ENCODE measurements around the gene FGD6.

DNA sequence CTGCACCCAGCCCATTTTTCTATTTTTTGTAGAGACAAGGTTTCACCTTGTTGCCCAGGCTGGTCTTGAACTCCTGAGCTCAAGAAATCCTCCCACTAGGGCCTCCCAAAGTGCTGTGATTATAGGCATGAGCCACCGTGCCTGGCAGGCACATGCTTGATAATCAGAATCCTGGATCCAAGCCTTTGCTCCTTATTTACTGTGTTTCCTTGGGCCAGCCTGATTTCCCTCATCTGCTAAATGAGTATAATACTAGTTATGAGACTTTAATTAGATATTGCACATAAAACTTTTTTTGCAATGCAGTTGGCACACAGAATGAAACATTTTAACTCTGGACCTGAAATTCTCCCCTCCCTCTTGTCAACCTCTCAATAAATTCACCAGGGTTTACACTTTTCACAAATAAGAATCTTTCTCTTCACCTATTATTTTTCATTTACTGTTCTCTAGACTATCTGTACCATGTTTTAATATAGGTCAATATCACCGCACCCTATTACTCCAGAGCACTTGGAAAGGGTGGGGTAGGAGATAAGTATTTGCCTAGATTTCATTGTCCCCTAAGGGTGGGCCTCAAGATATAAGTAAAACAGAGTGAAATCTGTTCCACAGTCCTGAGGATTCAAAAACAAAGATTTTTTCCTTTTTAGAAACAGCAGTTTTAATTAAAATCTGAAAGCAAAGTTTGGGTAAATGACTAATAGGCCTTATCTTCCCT, 74.7 kb downstream of the FGD6 start:
- TF ChIP-seq ZNF70 (CRISPR knock-in tag; IDR thresholded peaks at IDR 0.05) (no peak), CSDC2 (CRISPR knock-in tag; IDR thresholded peaks at IDR 0.05) (no peak), GLIS3 (CRISPR knock-in tag; IDR thresholded peaks at IDR 0.05) (no peak), TOX (CRISPR knock-in tag; IDR thresholded peaks at IDR 0.05; ENCODE audit: borderline replicate concordance) (no peak), ISL1 (CRISPR knock-in tag; IDR thresholded peaks at IDR 0.05) (no peak), ESRRG (CRISPR knock-in tag; IDR thresholded peaks at IDR 0.05) (no peak), PPARA (CRISPR knock-in tag; IDR thresholded peaks at IDR 0.05; ENCODE audit: borderline replicate concordance) (no peak), OSR1 (CRISPR knock-in tag; IDR thresholded peaks at IDR 0.05) (no peak), ZFP30 (CRISPR knock-in tag; IDR thresholded peaks at IDR 0.05) (no peak), ARNTL (CRISPR knock-in tag; IDR thresholded peaks at IDR 0.05; ENCODE audit: borderline replicate concordance, low read depth) (no peak)
- TF ChIP-seq, protein P1, sequence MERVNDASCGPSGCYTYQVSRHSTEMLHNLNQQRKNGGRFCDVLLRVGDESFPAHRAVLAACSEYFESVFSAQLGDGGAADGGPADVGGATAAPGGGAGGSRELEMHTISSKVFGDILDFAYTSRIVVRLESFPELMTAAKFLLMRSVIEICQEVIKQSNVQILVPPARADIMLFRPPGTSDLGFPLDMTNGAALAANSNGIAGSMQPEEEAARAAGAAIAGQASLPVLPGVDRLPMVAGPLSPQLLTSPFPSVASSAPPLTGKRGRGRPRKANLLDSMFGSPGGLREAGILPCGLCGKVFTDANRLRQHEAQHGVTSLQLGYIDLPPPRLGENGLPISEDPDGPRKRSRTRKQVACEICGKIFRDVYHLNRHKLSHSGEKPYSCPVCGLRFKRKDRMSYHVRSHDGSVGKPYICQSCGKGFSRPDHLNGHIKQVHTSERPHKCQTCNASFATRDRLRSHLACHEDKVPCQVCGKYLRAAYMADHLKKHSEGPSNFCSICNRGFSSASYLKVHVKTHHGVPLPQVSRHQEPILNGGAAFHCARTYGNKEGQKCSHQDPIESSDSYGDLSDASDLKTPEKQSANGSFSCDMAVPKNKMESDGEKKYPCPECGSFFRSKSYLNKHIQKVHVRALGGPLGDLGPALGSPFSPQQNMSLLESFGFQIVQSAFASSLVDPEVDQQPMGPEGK (CRISPR knock-in tag; IDR thresholded peaks at IDR 0.05; ENCODE audit: borderline replicate concordance): no peak
- TF ChIP-seq, protein P2, sequence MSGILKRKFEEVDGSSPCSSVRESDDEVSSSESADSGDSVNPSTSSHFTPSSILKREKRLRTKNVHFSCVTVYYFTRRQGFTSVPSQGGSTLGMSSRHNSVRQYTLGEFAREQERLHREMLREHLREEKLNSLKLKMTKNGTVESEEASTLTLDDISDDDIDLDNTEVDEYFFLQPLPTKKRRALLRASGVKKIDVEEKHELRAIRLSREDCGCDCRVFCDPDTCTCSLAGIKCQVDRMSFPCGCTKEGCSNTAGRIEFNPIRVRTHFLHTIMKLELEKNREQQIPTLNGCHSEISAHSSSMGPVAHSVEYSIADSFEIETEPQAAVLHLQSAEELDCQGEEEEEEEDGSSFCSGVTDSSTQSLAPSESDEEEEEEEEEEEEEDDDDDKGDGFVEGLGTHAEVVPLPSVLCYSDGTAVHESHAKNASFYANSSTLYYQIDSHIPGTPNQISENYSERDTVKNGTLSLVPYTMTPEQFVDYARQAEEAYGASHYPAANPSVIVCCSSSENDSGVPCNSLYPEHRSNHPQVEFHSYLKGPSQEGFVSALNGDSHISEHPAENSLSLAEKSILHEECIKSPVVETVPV (CRISPR knock-in tag; IDR thresholded peaks at IDR 0.05): no peak
- TF ChIP-seq, protein P3, sequence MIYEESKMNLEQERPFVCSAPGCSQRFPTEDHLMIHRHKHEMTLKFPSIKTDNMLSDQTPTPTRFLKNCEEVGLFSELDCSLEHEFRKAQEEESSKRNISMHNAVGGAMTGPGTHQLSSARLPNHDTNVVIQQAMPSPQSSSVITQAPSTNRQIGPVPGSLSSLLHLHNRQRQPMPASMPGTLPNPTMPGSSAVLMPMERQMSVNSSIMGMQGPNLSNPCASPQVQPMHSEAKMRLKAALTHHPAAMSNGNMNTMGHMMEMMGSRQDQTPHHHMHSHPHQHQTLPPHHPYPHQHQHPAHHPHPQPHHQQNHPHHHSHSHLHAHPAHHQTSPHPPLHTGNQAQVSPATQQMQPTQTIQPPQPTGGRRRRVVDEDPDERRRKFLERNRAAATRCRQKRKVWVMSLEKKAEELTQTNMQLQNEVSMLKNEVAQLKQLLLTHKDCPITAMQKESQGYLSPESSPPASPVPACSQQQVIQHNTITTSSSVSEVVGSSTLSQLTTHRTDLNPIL (CRISPR knock-in tag; IDR thresholded peaks at IDR 0.05; ENCODE audit: low read depth): no peak
